ENCODE measurements around the gene SLC36A1. TPM values are rescaled to one million over a fixed set of nuclear protein-coding genes. Genes with fewer than 3 reads are reported as not detected.

Gene SLC36A1
- polyA plus RNA-seq, 1 of the 3 experiments (the other 2 are of a cell fraction): 4.1 TPM

DNA sequence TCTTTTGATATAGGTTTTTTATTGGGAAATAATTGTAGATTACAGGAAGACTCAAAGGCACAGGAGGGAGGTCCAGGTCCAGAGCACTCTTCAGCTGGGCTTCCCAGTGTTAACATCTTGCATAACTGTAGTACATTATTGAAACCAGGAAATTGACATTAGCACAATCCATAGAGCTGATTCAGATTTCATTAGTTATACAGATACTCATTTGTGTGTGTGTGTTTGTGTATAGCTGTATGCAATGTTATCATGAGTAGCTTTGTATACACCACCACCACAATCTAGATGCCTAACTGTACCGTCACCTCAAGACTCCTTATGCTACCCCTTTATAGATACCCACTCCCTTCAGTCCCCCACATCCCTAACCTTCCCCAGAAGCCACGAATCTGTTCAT is 47.9 kb downstream of the SLC36A1 start:
- 55% methylated on average over 2 of the region's 2 CpGs for WGBS (ENCODE audit: low lambda C conversion rate)
- DNase-seq: no peak

DNA sequence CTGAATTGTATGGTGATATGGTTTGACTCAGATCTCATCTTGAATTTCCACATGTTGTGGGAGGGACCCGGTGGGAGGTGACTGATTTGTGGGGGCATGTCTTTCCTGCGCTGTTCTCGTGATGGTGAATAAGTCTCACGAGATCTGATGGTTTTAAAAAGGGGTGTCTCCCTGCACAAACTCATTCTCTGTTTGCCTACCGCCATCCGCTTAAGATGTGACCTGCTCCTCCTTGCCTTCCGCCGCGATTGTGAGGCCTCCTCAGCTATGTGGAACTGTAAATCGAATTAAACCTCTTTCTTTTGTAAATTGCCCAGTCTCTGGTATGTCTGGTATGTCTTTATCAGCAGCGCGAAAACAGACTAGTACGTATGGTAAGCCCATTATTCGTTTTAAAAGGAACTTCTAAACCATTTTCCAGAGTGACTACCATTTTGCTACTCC is 48.7 kb downstream of the SLC36A1 start:
- ChIA-PET POLR2A (no interaction called here), CTCF (no interaction called here)
- Histone ChIP-seq H4K20me1 (ENCODE audit: insufficient read depth) (no peaks in the 10 kb centered on the region), H3K9me3 (no peaks in the 10 kb centered on the region), H3K27me3 (ENCODE audit: insufficient read depth) (no peaks in the 10 kb centered on the region), H3K9me2 (no peaks in the 10 kb centered on the region), H3K4me2 (no peak overlapping the region), H3K4me3 (ENCODE audit: low read depth in 2 of 2, low read length in 1 of 2) (no peak overlapping the region), H3K27ac (ENCODE audit: low read depth in 2 of 2, low read length in 1 of 2) (no peak overlapping the region), H3F3A (replicated peaks; ENCODE audit: insufficient read depth) (no peaks in the 10 kb centered on the region), H3K4me1 (ENCODE audit: control insufficient read depth in 1 of 2, insufficient read depth in 2 of 2, low read depth in 1 of 2, low read length in 1 of 2) (peaks cover 0 to 11% of the 10 kb centered on the region in 2 experiments; a peak in 2 of 4 replicates), H3K36me3 (replicated peaks in 1 of 2; ENCODE audit: control insufficient read depth in 1 of 2, insufficient read depth in 2 of 2, low read length in 1 of 2) (peaks cover 0 to 4% of the 10 kb centered on the region in 2 experiments), H3K9ac (no peak overlapping the region), H3K79me2 (ENCODE audit: insufficient read depth) (no peaks in the 10 kb centered on the region), H2AFZ (ENCODE audit: low read depth) (no peak overlapping the region)
- 86% methylated on average over 14 of the region's 14 CpGs for WGBS (ENCODE audit: low lambda C conversion rate)
- no peak for DNase-seq
- TF ChIP-seq, protein P1, sequence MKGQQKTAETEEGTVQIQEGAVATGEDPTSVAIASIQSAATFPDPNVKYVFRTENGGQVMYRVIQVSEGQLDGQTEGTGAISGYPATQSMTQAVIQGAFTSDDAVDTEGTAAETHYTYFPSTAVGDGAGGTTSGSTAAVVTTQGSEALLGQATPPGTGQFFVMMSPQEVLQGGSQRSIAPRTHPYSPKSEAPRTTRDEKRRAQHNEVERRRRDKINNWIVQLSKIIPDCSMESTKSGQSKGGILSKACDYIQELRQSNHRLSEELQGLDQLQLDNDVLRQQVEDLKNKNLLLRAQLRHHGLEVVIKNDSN (IDR thresholded peaks at IDR 0.05; ENCODE audit: borderline replicate concordance, low read depth): no peak
- TF ChIP-seq CHD2 (IDR thresholded peaks at IDR 0.05; ENCODE audit: low read length, partially characterized antibody): no peak
- TF ChIP-seq, protein P2, sequence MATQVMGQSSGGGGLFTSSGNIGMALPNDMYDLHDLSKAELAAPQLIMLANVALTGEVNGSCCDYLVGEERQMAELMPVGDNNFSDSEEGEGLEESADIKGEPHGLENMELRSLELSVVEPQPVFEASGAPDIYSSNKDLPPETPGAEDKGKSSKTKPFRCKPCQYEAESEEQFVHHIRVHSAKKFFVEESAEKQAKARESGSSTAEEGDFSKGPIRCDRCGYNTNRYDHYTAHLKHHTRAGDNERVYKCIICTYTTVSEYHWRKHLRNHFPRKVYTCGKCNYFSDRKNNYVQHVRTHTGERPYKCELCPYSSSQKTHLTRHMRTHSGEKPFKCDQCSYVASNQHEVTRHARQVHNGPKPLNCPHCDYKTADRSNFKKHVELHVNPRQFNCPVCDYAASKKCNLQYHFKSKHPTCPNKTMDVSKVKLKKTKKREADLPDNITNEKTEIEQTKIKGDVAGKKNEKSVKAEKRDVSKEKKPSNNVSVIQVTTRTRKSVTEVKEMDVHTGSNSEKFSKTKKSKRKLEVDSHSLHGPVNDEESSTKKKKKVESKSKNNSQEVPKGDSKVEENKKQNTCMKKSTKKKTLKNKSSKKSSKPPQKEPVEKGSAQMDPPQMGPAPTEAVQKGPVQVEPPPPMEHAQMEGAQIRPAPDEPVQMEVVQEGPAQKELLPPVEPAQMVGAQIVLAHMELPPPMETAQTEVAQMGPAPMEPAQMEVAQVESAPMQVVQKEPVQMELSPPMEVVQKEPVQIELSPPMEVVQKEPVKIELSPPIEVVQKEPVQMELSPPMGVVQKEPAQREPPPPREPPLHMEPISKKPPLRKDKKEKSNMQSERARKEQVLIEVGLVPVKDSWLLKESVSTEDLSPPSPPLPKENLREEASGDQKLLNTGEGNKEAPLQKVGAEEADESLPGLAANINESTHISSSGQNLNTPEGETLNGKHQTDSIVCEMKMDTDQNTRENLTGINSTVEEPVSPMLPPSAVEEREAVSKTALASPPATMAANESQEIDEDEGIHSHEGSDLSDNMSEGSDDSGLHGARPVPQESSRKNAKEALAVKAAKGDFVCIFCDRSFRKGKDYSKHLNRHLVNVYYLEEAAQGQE (IDR thresholded peaks at IDR 0.05; ENCODE audit: low read depth, low read length): no peak
- TF ChIP-seq, protein P3, sequence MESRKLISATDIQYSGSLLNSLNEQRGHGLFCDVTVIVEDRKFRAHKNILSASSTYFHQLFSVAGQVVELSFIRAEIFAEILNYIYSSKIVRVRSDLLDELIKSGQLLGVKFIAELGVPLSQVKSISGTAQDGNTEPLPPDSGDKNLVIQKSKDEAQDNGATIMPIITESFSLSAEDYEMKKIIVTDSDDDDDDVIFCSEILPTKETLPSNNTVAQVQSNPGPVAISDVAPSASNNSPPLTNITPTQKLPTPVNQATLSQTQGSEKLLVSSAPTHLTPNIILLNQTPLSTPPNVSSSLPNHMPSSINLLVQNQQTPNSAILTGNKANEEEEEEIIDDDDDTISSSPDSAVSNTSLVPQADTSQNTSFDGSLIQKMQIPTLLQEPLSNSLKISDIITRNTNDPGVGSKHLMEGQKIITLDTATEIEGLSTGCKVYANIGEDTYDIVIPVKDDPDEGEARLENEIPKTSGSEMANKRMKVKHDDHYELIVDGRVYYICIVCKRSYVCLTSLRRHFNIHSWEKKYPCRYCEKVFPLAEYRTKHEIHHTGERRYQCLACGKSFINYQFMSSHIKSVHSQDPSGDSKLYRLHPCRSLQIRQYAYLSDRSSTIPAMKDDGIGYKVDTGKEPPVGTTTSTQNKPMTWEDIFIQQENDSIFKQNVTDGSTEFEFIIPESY (IDR thresholded peaks at IDR 0.05; ENCODE audit: borderline replicate concordance, low read depth): no peak
- no peak for TF ChIP-seq GABPA (IDR thresholded peaks at IDR 0.05; ENCODE audit: low read depth)
- TF ChIP-seq FOSL2 (IDR thresholded peaks at IDR 0.05; ENCODE audit: borderline replicate concordance, low read depth): no peak
- no peak for TF ChIP-seq TAF1 (IDR thresholded peaks at IDR 0.05; ENCODE audit: borderline replicate concordance, low read depth, low read length)

More for the DNA sequence above, 47.9 kb downstream of the SLC36A1 start:
- H3K36me3 ChIP-seq (replicated peaks in 1 of 2; ENCODE audit: control insufficient read depth in 1 of 2, insufficient read depth in 2 of 2, low read length in 1 of 2): peaks cover 0 to 4% of the 10 kb centered on the region in 2 experiments
- no peak overlapping the region for H3K4me2 ChIP-seq
- H4K20me1 ChIP-seq (ENCODE audit: insufficient read depth): no peaks in the 10 kb centered on the region
- H2AFZ ChIP-seq (ENCODE audit: low read depth): no peak overlapping the region
- H3K27me3 ChIP-seq (ENCODE audit: insufficient read depth): no peaks in the 10 kb centered on the region
- H3K79me2 ChIP-seq (ENCODE audit: insufficient read depth): no peaks in the 10 kb centered on the region
- H3K9ac ChIP-seq: no peak overlapping the region
- peaks cover 0 to 8% of the 10 kb centered on the region in 2 experiments; a peak in 2 of 4 replicates for H3K4me1 ChIP-seq (ENCODE audit: control insufficient read depth in 1 of 2, insufficient read depth in 2 of 2, low read depth in 1 of 2, low read length in 1 of 2)
- no peak overlapping the region for H3K4me3 ChIP-seq (ENCODE audit: low read depth in 2 of 2, low read length in 1 of 2)
- H3F3A ChIP-seq (replicated peaks; ENCODE audit: insufficient read depth): no peaks in the 10 kb centered on the region
- H3K27ac ChIP-seq (ENCODE audit: low read depth in 2 of 2, low read length in 1 of 2): no peak overlapping the region
- TF ChIP-seq EZH2phosphoT487 (IDR thresholded peaks at IDR 0.05; ENCODE audit: borderline replicate concordance, low read depth): no peak
- no peak for TF ChIP-seq RAD21 (IDR thresholded peaks at IDR 0.05; ENCODE audit: low read length)
- no peak for TF ChIP-seq FOXJ3 (CRISPR knock-in tag; IDR thresholded peaks at IDR 0.05)
- no peak for TF ChIP-seq NFIC (IDR thresholded peaks at IDR 0.05; ENCODE audit: borderline replicate concordance)
- TF ChIP-seq CHD2 (IDR thresholded peaks at IDR 0.05; ENCODE audit: low read length, partially characterized antibody): no peak
- TF ChIP-seq TCF12 (IDR thresholded peaks at IDR 0.05): no peak
- TF ChIP-seq SMC3 (IDR thresholded peaks at IDR 0.05; ENCODE audit: low read depth, low read length): no peak
- TF ChIP-seq TEAD4 (IDR thresholded peaks at IDR 0.05; ENCODE audit: borderline replicate concordance, insufficient read depth): no peak
- TF ChIP-seq POLR2AphosphoS5 (IDR thresholded peaks at IDR 0.05; ENCODE audit: low read depth, low read length): no peak
- TF ChIP-seq EP300 (IDR thresholded peaks at IDR 0.05; ENCODE audit: borderline replicate concordance in 1 of 2, low read depth in 1 of 2, low read length in 1 of 2): no peak
- no peak for TF ChIP-seq NRF1 (IDR thresholded peaks at IDR 0.05; ENCODE audit: low read depth, low read length)
- TF ChIP-seq MXI1 (IDR thresholded peaks at IDR 0.05; ENCODE audit: low read depth, low read length): no peak
- TF ChIP-seq GABPA (IDR thresholded peaks at IDR 0.05; ENCODE audit: low read depth): no peak
- TF ChIP-seq SIN3A (IDR thresholded peaks at IDR 0.05; ENCODE audit: borderline replicate concordance, low read depth, low read length): no peak
- TF ChIP-seq RFX5 (IDR thresholded peaks at IDR 0.05; ENCODE audit: low read length): no peak
- TF ChIP-seq FOSL2 (IDR thresholded peaks at IDR 0.05; ENCODE audit: borderline replicate concordance, low read depth): no peak
- no peak for TF ChIP-seq JUND (IDR thresholded peaks at IDR 0.05)
- TF ChIP-seq, protein P2 (IDR thresholded peaks at IDR 0.05; ENCODE audit: low read depth, low read length): no peak
- no peak for TF ChIP-seq MEF2A (IDR thresholded peaks at IDR 0.05; ENCODE audit: borderline replicate concordance, low read depth)
- H3K9me3 ChIP-seq: no peaks in the 10 kb centered on the region
- CTCF ChIA-PET: interaction anchor here (0.6 to 1.5 kb wide), 2 partner anchors 47 to 157 kb away, joined by 4 to 6 read pairs; partner anchors contain the start of gene SLC36A1
- POLR2A ChIA-PET: no interaction called here
- H3K9me2 ChIP-seq: no peaks in the 10 kb centered on the region
